T-helper 2 cell treated with Interferon-gamma antibody and Interleukin-4, amounts not matched to agents 100 ng/mL and 5 ng/mL, for 36 hours (primary cell): Measurements from ENCODE around the gene GIMD1. TPM values are rescaled to one million over a fixed set of nuclear protein-coding genes. Genes with fewer than 3 reads are reported as not detected.

ENCODE experiments used
- intact Hi-C: fragments of 100-400 bp; cut with micrococcal nuclease; formaldehyde crosslinking; loops from one replicate; pipeline ENCODE4 v1.15.1; 2023
- total RNA-seq: library from RNA; stranded (reverse); gene quantifications from 2 replicates; pipeline ENCODE4 v1.2.3, GENCODE V29; 2022

The GIMD1 gene
- total RNA-seq, 1 donor from 2014 or later, result not detected

- intact Hi-C loops, result loop anchor here (5.0 kb wide), 1 partner anchor 843 kb away; the partner anchor contains the start of gene PPA2
Measured at GRCh38 chr4:106315476-106315967, 53.1 kb downstream of the GIMD1 start.

- intact Hi-C loops, result loop anchor here (5.0 kb wide), 1 partner anchor 843 kb away; the partner anchor contains the start of gene PPA2
Measured at GRCh38 chr4:106314960-106315359, 53.6 kb downstream of the GIMD1 start.

- intact Hi-C loops, result no loop called here
Measured at GRCh38 chr4:106312997-106313522, 55.5 kb downstream of the GIMD1 start.

- intact Hi-C loops, result no loop called here
Measured at GRCh38 chr4:106312377-106312776, 56.2 kb downstream of the GIMD1 start.

Other genes with a start within 250 kb of the GIMD1 start
- 32.8 and 36.1 TPM in 2 replicates for gene TBCK, start 52.6 kb downstream of the GIMD1 start, total RNA-seq
- 49.8 and 50.8 TPM in 2 replicates for gene AIMP1, start 52.2 kb downstream of the GIMD1 start, total RNA-seq